HCT116 (cell line): ENCODE results near the gene ATG16L1. TPM values are rescaled to one million over a fixed set of nuclear protein-coding genes. Genes with fewer than 3 reads are reported as not detected.

Experiments
- ATAC-seq: fragments of 200-7000 bp; cut with Tn5 transposase; 2 replicates; pipeline ENCODE4 v1.9.1; 2020; ENCODE audit warnings: mild to moderate bottlenecking, moderate library complexity
- BruUV-seq: library from RNA; stranded (reverse); fragments of 400-500 nt; replicated peaks from 2 replicates; lab custom pipeline; 2021; lab: Mats Ljungman, UMichigan
- CTCF ChIA-PET: fragments of 300-600 bp; sonication (Branson Sonifier 250); formaldehyde crosslinking; loops from one replicate; lab custom pipeline; 2021; ENCODE audit warnings: antibody characterized with exemption; lab: Charles Lee
- POLR2A ChIA-PET: fragments of 300-600, 350-600 bp; sonication (Branson Sonifier 250); formaldehyde crosslinking; loops from one replicate; lab custom pipeline; 2021; ENCODE audit warnings: antibody characterized with exemption; lab: Charles Lee
- RAD21 ChIA-PET, 2 experiments: fragments of 300-600 bp; sonication (Branson Sonifier 250); formaldehyde crosslinking; loops; one replicate each; lab custom pipeline; 2023; ENCODE audit warnings: low total read pairs in 2 of 2; ENCODE audit not compliant: uncharacterized antibody in 2 of 2, unreplicated experiment in 2 of 2, low non-redundant PET in 1 of 2; lab: Charles Lee
- DNase-seq: peaks from one replicate; pipeline ENCODE4 v3.0.0-alpha.2; 2010; ENCODE audit warnings: low read depth, low spot score
- H2AFZ ChIP-seq: fragments of 200-600 bp; shearing (Covaris generic), sonication (generic); 2 replicates; pipeline ENCODE4 v1.6.1; 2017; ENCODE audit warnings: low read depth, mixed run types, mixed read lengths, antibody characterized with exemption, low read length; ENCODE audit not compliant: poor library complexity, severe bottlenecking
- H3K27ac ChIP-seq: 2 replicates; pipeline ENCODE4 v1.5.1; 2012; ENCODE audit warnings: low read depth, low read length
- H3K27me3 ChIP-seq: fragments of 200-600 bp; sonication (generic); 2 replicates; pipeline ENCODE4 v1.6.1; 2016; ENCODE audit warnings: mixed run types, low read length, mixed read lengths; ENCODE audit not compliant: insufficient read depth
- H3K36me3 ChIP-seq, 2 experiments: fragments of 200-500 bp in 1 of 2; fragments of 200-600 bp in 1 of 2; sonication (Bioruptor generic) in 1 of 2; sonication (generic) in 1 of 2; 2 replicates each; pipeline versions ENCODE4 v1.5.1 to v1.6.1; 2014 to 2016; ENCODE audit warnings: low read length in 2 of 2, inconsistent platforms in 1 of 2, mixed read lengths in 1 of 2, mixed run types in 1 of 2; ENCODE audit not compliant: insufficient read depth in 2 of 2, control insufficient read depth in 1 of 2
- H3K4me1 ChIP-seq, 2 experiments: fragments of 200-600 bp in 1 of 2; sonication (generic) in 1 of 2; 2 replicates each; pipeline versions ENCODE4 v1.5.1 to v1.6.1; 2012 to 2017; ENCODE audit warnings: low read length in 2 of 2, inconsistent platforms in 1 of 2, mild to moderate bottlenecking in 1 of 2, mixed read lengths in 1 of 2, mixed run types in 1 of 2, moderate library complexity in 1 of 2; ENCODE audit not compliant: insufficient read depth in 2 of 2, control insufficient read depth in 1 of 2
- H3K4me2 ChIP-seq: fragments of 200-600 bp; sonication (generic); 2 replicates; pipeline ENCODE4 v1.6.1; 2017; ENCODE audit warnings: mixed run types, low read length, mixed read lengths
- H3K4me3 ChIP-seq, 2 experiments: fragments of 200-600 bp in 1 of 2; sonication (generic) in 1 of 2; replicated peaks in 1 of 2; 2 replicates each; pipeline ENCODE4 v1.5.1; 2011 to 2016; ENCODE audit warnings: low read length in 2 of 2, control low read depth in 1 of 2, low read depth in 1 of 2, mild to moderate bottlenecking in 1 of 2, mixed read lengths in 1 of 2, mixed run types in 1 of 2
- H3K79me2 ChIP-seq: fragments of 200-600 bp; sonication (generic); 2 replicates; pipeline ENCODE4 v1.6.1; 2017; ENCODE audit warnings: mild to moderate bottlenecking, mixed run types, low read length, moderate library complexity, mixed read lengths; ENCODE audit not compliant: insufficient read depth
- H3K9ac ChIP-seq: fragments of 200-600 bp; sonication (generic); 2 replicates; pipeline ENCODE4 v1.6.1; 2016; ENCODE audit warnings: low read length, mixed read lengths
- H3K9me2 ChIP-seq: fragments of 200-600 bp; sonication (generic), shearing (Covaris generic); 2 replicates; pipeline ENCODE4 v1.6.1; 2017; ENCODE audit warnings: mixed run types, mild to moderate bottlenecking, moderate library complexity; ENCODE audit not compliant: insufficient read depth
- H3K9me3 ChIP-seq, 2 experiments: fragments of 200-500 bp in 1 of 2; fragments of 200-600 bp in 1 of 2; sonication (Bioruptor generic) in 1 of 2; sonication (generic) in 1 of 2; 2 replicates each; pipeline ENCODE4 v1.6.1; 2014 to 2017; ENCODE audit warnings: low read length in 2 of 2, mixed read lengths in 2 of 2, inconsistent platforms in 1 of 2, low read depth in 1 of 2, mild to moderate bottlenecking in 1 of 2, mixed run types in 1 of 2, moderate library complexity in 1 of 2; ENCODE audit not compliant: control insufficient read depth in 1 of 2, insufficient read depth in 1 of 2
- H4K20me1 ChIP-seq: fragments of 200-600 bp; sonication (generic), shearing (Covaris generic); 2 replicates; pipeline ENCODE4 v1.6.1; 2017; ENCODE audit warnings: mixed run types, mild to moderate bottlenecking, moderate library complexity; ENCODE audit not compliant: insufficient read depth
- JUND ChIP-seq: IDR thresholded peaks from 2 replicates; pipeline ENCODE4 v1.6.1; 2012
- POLR2AphosphoS5 ChIP-seq: IDR thresholded peaks from 2 replicates; pipeline ENCODE4 v1.6.1; 2011; ENCODE audit warnings: mild to moderate bottlenecking, low read depth, low read length, moderate library complexity
- intact Hi-C: fragments of 100-400 bp; cut with micrococcal nuclease; formaldehyde crosslinking; loops from 2 replicates; pipeline ENCODE4 v1.10.0; 2022
- total RNA-seq: library from RNA; stranded (reverse); gene quantifications from one replicate; pipeline ENCODE4 v1.2.1, GENCODE V29; 2021; ENCODE audit not compliant: unreplicated experiment

The ATG16L1 gene
- total RNA-seq, 1 experiment from 2014 or later, result 43.4 TPM

GRCh38 chr2:233267516-233268245 lies 16.2 kb downstream of the ATG16L1 start:
- DNase-seq, result no peak
- H3K9me3 ChIP-seq, result no peaks in the 10 kb centered on the region
- no peak overlapping the region for H3K4me2 ChIP-seq
- no peak overlapping the region for H3K4me3 ChIP-seq
- no peaks in the 10 kb centered on the region for H3K9me2 ChIP-seq
- H3K4me1 ChIP-seq, result no peaks in the 10 kb centered on the region
- H3K27ac ChIP-seq, result no peak overlapping the region
- TF ChIP-seq JUND, result no peak
- POLR2A ChIA-PET, result no interaction called here
- CTCF ChIA-PET, result no interaction called here
- no peak for ATAC-seq
- H3K9ac ChIP-seq, result no peak overlapping the region
- peaks cover 29% of the 10 kb centered on the region for H3K79me2 ChIP-seq
- H2AFZ ChIP-seq, result no peak overlapping the region
- no peaks in the 10 kb centered on the region for H3K27me3 ChIP-seq
- RAD21 ChIA-PET, result no interaction called here
- H4K20me1 ChIP-seq, result 0 out of 2 replicates have a peak, but pooled peaks cover 3% of the 10 kb centered on the region
- intact Hi-C loops, result no loop called here
- peaks cover 58 to 74% of the 10 kb centered on the region in 2 experiments for H3K36me3 ChIP-seq
- no TSS peak for BruUV-seq

GRCh38 chr2:233270366-233270765 lies 18.9 kb downstream of the ATG16L1 start:
- RAD21 ChIA-PET, result no interaction called here

More at GRCh38 chr2:233270366-233270765, 18.9 kb downstream of the ATG16L1 start:
- H3K36me3 ChIP-seq, result peaks cover 63 to 74% of the 10 kb centered on the region in 2 experiments
- POLR2A ChIA-PET, result no interaction called here
- DNase-seq, result no peak
- H3K4me1 ChIP-seq, result no peaks in the 10 kb centered on the region
- no peaks in the 10 kb centered on the region for H3K9me2 ChIP-seq
- no peak overlapping the region for H3K4me3 ChIP-seq
- CTCF ChIA-PET, result no interaction called here
- TF ChIP-seq POLR2AphosphoS5, result no peak
- 0 out of 2 replicates have a peak, but pooled peaks cover 3% of the 10 kb centered on the region for H4K20me1 ChIP-seq
- BruUV-seq, result no TSS peak
- intact Hi-C loops, result no loop called here
- H3K79me2 ChIP-seq, result peaks cover 25% of the 10 kb centered on the region
- H2AFZ ChIP-seq, result no peak overlapping the region
- no peaks in the 10 kb centered on the region for H3K9me3 ChIP-seq
- H3K27ac ChIP-seq, result no peak overlapping the region
- no peak overlapping the region for H3K9ac ChIP-seq
- H3K27me3 ChIP-seq, result no peaks in the 10 kb centered on the region
- ATAC-seq, result no peak
- no peak overlapping the region for H3K4me2 ChIP-seq
